GM19463 (cell line): ENCODE data around the gene IP6K3.

Source experiments
- ATAC-seq: cut with Tn5 transposase; IDR thresholded peaks from one replicate; pipeline ENCODE4 v1.9.1; 2021; ENCODE audit warnings: mild to moderate bottlenecking, moderate library complexity; ENCODE audit not compliant: unreplicated experiment

Gene IP6K3

DNA sequence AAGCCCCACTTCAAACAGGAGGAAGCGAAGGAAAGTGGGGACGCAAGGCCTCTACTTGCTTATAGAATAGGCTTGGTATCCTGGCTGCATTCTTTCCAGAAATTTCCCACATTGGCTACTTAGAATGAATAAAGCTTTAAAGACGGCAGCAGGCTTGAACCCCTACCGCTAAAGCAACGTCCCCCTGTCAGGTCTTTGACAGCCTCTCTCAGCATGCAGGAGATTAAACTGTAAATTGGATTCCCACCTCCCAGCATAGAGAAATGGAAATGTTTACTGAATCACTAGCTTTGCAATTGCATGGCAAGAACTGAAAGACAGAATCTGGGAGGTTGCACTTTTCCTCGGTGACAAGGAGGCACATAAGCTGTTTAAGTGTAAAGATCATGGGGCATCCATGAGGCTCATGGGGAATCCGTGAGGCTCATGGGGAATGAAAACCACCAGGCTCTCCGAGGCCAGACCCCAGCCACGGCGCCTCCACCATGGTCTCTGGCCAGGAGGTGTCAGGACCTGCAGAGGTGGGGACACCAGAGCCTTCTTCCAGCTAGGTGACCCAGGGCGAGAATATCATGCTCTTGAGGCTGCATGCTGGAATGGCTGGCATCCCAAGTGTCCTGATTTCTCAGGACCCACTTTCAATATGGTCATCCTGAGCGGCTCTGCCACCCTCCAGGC lies 31.9 kb upstream of the IP6K3 start:
- no peak for ATAC-seq

GRCh38 chr6:33777398-33778388 lies 31.0 kb upstream of the IP6K3 start:
- no peak for ATAC-seq

- ATAC-seq, result no peak
Observed at GRCh38 chr6:33776764-33777163, 30.1 kb upstream of the IP6K3 start.

GRCh38 chr6:33776186-33776585 lies 29.5 kb upstream of the IP6K3 start:
- no peak for ATAC-seq

- no peak for ATAC-seq
Observed at GRCh38 chr6:33774774-33775173, 28.1 kb upstream of the IP6K3 start.

GRCh38 chr6:33772902-33773472 lies 26.3 kb upstream of the IP6K3 start:
- no peak for ATAC-seq

GRCh38 chr6:33772082-33772830 lies 25.6 kb upstream of the IP6K3 start:
- no peak for ATAC-seq

DNA sequence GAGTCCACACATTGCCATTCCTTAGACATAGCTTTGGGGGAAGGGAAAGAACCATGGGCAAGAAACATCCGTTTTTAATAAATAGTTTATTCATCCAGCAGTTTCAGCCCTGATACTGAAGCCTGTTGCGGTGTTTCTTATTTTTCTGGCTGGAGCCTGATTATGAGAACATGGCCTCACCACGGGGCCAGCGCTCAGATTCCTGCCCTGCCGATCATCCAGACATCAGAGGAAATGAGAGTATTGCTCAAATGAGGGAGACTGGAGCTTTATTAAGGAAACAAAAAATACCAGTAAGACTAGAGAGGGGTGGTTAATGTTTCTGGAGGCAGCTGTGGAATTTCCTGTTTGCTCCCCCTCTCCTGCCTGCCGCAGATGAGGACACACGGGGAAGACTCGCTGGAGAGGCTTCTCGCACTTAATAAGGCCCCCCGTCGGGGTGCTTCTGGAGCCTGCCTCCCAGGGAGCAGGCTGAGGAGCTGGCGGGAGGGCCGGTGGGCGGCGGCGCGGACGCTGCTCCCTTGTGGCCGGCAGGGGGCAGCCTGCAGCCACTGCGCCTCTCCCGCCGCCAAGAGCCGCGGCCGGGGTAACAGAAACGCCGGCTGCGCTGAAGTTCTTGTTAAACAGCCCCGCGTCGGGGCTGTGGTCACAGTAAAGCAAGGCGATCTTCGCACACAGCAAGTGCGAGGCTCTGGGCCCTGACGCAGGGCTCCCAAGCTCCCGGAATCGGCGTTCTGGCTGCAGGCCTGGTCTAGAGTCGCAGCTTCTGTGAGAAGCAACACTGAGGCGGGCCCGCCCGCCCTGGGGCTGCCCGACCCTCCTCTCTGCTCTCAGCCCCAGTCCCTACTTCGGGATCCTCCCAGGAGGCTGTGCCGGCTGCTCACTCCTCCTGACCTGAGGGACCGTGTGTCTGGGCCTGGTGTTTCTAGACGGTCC lies 24.7 kb upstream of the IP6K3 start:
- ATAC-seq, result no peak

GRCh38 chr6:33770833-33771145 lies 24.1 kb upstream of the IP6K3 start:
- no peak for ATAC-seq

GRCh38 chr6:33770124-33770832 lies 23.6 kb upstream of the IP6K3 start:
- ATAC-seq, result no peak

GRCh38 chr6:33769248-33769821 lies 22.6 kb upstream of the IP6K3 start:
- no peak for ATAC-seq

DNA sequence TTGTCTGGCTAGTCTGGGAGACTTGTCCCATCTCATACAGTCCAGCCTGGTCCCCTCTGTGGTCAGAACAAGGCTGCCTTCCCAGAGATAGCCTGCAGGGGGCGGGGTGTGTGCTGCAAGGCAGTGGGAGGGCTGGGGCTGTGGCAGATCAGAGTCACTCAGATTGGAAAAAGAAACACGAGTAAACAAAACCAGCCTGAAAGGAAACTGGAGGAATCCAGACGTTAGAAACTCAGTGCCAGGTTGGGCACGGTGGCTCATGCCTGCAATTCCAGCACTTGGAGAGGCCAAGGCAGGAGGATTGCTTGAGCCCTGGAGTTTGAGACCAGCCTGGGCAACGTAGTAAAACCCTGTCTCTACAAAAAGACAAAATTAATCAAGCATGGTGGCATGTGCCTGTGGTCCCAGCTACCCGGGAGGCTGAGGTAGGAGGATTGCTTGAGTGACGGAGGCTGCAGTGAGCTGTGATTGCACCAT lies 22.0 kb upstream of the IP6K3 start:
- no peak for ATAC-seq

DNA sequence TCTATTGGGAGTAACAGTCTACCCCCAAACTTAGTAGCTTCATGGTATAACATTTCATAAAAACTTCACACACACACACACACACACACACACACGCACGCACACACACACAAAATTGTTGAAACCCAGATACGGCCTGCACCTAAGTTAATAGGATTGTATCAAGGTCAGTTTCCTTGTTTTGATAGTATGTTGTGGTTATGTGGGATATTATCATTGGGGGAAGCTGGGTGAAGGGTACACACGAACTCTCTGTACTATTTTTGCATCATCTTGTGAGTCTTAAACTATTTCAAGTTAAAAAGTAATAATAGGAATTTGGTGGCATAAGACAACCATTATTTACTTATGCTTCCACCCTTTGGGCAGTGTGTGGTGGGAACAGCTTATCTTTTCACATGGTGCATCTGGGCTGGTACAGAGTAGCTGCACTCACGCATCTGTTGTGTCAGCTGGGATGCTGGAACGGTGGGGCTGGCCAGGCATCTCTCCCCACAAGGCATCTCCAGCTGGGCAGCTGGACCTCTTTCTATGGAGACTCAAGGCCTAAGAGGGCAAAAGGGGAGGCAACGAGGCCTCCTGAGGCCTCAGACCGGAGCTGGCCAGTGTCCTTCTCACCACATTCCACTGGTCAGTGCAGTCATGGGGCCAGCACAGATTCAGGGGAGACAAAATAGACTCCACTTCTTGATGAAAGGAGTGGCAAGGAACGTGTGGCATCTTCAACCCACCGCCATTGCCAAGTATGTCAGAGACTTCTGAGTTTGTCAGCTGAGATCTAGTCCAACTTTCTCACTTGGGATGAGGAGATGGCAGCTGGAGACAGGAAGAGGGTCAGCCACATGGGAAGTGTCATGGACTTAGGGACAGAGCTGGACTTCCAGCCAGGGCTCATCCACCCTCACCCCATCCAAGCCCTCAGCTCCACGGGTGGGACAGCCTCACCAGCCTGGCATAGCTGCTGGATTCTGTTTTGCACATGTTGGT lies 20.5 kb upstream of the IP6K3 start:
- ATAC-seq, result no peak

GRCh38 chr6:33765368-33765767 lies 18.7 kb upstream of the IP6K3 start:
- no peak for ATAC-seq

DNA sequence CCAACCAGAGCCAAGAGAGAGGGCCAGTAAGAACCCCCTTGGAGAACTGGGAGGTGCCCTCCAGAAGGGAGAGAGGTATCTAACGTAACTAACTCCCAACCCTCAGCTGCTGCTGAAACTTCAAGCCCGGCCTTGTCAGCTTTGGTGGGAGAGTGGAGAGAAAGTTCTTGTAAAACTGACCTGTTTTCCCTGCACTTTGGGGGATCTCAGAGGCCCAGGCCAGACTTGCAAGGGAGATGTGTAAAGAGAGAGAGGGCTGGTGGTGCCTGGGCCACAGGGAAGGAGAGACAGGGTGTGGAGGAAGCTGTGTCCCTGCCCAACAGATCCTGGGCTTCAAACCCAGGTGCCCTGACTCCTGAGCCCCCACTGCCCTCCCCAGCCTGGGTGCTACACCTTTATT lies 17.3 kb upstream of the IP6K3 start:
- ATAC-seq, result no peak

DNA sequence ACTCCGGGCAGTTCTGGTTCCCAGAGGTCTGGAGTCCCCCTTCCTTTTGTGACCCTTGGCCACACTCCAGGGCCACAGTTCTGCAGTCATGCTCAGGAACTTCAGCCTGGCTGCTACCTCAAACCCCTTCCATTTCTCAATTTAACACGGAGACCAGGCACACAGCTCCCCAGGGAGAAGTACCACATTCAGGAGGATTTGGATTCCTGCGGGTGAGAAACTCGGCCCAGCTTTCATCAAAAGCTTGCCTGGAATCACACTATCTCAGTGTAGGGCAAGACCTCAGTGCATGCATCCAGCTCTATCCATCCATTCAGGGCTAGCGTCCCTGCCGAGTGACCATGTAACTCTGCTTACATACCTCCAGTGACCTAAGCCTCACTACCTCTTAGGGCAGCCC lies 16.8 kb upstream of the IP6K3 start:
- ATAC-seq, result no peak

DNA sequence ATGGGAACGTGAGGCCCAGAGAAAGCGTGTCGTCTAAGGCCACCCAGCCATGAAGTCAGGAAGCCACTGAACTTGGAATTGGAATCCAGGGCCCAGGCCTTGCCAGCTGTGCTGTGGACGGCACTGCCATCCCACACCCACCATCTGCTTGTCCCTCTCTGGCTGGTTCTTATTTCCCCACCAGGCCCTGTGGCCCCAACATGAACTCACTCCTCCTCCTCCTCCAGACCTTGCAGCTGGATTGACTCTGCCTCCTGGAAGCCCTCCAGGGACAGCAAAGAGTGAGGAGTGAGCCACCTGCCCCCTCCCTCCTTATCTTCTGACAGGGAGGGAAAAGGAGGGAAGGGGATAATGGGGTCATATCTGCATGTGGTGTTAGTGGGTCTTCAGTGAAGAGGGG lies 16.0 kb upstream of the IP6K3 start:
- no peak for ATAC-seq
